8988T (cell line): ENCODE data around the gene CPNE7.
"Not testable (repeated sequence)": the region's sequence is repeated elsewhere in the genome, so short reads cannot be mapped to it uniquely, and the experiment has no call there.

Experiments used
- DNase-seq: peaks from one replicate; pipeline ENCODE4 v3.0.0; 2011

CPNE7 gene

DNA sequence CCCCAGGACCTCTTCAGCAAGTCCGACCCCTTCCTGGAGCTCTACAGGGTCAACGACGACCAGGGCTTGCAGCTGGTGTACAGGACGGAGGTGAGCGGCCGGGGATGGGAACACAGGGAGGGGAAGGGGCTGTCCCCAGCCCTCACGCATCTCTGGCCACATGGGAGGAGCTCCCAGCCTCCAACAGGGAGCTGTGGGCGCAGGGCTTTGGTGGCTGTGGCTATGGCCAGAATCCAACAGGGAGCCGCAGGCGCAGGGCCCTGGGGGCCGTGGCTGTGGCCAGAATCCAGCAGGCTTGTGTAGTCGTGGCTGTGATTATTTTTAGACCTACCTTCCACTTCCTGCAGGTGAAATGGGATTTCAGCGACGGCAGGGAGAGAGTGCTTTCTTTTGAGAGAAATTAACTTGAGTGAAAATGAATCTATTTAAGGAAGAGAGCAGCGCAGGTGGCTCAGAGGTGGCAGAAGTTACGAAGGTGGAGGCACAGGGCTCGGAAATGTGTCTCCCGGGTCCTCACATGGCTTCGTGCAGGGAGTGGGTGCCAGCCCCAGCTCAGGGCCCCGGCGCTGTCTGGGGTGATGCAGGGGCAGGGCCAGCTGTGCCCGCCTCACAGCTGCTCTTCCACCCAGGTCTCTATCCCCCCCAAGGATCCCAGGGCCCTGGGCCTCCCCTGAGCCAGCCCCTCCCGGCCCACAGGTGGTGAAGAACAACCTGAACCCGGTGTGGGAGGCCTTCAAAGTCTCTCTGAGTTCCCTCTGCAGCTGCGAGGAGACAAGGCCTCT lies 9.4 kb downstream of the CPNE7 start:
- DNase-seq, result no peak

DNA sequence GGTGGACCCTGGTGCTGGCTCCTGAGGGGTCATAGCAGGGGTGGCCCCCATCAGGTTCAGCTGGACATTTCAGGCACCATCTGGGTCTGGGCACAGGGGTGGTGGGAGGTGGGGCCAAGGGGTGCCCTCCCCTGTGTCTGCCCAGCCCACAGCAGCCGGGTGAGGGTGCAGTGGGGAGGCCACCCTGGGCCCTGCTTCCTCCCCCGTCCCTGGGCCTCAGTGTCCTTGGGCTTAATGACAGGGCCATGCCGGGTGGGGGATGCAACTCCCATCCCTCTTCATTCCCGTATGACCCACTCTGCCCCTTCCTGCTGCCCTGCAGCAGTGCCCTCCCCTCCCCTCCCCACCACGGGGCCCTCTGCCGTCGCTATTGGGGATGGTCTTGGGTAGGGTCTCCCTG lies 10.7 kb downstream of the CPNE7 start:
- no peak for DNase-seq

DNA sequence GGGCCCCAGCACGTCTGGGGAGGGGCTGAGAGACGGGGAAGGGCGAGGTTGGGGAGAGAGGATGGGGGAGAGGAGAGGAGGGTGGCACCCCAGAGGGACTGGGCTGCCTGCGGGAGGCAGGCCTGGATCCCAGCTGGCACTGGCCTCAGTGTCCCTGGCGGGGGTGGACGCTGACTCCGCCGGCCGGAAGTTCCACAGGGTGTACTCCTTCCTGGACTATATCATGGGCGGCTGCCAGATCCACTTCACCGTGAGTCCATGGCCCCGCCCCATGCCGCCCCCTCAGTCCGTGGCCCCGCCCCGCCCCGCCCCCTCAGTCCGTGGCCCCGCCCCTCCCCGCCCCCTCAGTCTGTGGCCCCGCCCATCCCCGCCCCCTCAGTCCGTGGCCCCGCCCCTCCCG lies 11.3 kb downstream of the CPNE7 start:
- DNase-seq, result no peak

DNA sequence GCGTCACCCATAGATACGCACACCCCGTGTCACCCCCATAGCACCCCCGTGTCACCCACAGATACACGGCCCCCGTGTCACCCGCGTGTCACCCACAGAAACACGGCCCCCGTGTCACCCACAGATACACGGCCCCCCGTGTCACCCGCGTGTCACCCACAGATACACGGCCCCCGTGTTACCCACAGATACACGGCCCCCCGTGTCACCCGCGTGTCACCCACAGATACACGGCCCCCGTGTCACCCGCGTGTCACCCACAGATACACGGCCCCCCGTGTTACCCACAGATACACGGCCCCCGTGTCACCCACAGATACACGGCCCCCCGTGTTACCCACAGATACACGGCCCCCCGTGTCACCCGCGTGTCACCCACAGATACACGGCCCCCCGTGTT lies 12.1 kb downstream of the CPNE7 start:
- DNase-seq, result not testable (repeated sequence)

DNA sequence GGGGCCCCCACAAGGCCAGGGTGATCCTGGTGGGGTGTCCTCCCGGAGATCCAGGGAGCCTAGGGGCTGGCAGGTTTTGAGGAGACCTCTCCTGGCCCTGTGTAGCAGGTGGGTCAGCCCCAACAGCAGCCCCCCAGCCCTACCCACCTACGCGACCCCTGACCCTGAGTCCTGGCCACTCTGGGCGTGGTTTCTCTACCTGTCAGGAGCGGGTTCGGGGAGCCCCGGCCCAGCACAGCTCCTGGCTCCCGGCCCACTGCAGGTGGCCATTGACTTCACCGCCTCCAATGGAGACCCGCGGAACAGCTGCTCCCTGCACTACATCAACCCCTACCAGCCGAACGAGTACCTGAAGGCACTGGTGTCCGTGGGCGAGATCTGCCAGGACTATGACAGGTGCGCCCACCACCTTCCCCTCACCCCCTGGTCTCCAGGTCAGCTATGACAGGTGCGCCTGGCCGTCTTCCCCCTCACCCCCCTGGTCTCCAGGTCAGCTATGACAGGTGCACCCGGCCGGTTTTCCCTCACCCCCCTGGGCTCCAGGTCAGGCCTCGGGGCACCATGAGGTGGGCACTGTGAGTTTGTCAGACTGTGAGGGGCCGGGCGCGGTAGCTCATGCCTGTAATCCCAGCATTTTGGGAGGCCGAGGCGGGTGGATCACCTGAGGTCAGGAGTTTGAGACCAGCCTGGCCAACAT lies 13.0 kb downstream of the CPNE7 start:
- no peak for DNase-seq

DNA sequence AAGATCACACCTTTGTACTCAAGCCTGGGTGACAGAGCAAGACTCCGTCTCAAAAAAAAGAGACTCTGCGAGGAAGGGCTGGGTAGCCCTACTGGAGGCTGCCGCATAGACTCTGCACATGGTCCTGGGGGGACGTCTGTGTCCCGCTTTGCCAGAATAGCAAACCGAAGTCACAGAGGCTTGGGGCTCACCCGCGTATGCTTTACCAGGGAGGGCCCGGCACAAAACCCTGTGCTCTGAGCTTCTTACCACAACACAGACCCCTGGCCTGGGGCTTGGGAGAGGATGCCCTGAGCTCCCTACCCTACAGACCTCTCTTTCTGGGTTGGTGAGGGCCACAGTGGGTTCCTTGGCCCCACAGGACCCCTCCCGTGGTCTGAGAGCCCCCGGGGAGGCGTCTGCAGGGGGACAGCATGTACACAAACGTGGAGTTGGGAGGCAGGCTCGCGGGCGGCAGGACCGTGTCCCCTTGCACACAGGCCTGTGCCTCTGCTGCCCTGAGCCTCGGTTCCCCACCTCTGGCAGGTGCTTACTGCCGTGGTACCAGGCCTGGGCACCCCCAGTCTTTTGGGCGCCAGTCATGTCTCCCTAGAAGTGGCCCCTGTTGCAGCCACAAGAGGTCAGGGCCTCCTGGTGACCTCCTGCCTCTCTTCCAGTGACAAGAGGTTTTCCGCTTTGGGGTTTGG lies 13.8 kb downstream of the CPNE7 start:
- no peak for DNase-seq

DNA sequence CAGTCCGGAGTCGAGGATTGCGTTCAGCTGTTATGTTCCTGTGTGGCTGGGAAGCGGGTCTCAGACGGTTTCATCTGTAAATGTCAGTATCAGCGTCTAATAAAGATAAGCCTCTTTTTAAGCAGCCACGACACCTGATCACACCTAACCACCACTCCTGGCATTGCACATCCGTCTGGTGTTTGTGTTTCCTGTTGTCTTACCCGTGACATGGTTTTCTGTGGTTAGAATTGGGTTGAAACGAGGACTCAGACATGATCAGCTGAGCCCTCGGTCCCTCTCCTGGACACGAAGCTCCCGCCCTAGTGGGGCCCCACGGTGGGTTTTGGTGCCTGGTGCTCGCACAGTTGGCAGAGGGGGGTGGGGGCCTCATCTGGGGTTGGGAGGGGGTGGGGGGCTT lies 18.3 kb downstream of the CPNE7 start:
- DNase-seq, result no peak

DNA sequence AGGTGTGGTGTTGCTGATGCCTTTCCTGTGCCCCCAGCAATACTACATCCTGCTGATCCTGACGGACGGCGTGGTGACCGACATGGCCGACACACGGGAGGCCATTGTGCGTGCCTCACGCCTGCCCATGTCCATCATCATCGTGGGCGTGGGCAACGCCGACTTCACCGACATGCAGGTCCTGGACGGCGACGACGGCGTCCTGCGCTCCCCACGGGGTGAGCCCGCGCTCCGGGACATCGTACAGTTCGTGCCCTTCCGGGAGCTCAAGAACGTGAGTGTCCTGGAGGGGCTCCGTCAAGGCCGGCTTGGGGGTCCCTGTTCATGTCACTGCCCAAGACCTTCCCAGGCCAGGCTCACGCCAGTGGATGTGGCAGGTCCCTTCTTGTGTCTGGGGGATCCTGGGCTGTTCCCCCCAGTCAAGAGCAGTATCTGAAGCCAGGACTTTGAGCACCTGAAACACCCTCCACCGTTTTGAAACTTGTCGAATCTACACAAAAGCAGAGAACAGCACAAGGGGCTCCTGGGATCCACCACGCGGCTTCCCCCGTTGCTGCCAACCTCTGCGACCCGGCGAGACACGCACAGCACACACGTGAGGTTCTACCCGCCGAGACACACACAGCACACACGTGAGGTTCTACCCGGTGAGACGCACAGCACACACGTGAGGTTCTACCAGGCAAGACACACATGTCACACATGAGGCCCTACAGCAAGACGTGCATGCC lies 19.9 kb downstream of the CPNE7 start:
- no peak for DNase-seq

DNA sequence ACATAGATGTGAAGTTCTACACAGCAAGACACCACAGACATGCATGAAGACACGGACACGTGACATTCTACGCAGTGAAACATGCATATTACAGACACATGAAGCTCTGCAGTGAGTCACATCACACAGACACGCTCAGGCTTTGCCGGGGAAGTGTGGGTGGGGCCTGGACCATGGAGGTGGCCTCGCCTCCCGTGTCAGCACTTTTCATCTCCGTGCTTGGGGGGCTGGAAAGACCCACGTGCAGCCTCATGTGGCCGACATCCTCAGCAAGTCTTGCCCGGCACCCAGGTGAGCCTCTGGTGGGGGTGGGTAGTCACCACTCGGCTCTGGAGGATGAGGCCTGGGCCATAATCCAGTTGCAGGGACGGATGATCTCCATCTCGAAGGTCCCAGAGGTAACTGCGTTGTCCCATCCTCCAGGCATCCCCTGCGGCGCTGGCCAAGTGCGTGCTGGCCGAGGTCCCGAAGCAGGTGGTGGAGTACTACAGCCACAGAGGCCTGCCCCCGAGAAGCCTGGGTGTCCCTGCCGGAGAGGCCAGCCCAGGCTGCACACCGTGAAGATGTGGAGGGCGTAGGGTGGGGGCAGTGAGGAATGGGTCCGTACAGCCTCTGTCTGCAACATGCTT lies 20.6 kb downstream of the CPNE7 start:
- DNase-seq, result no peak

DNA sequence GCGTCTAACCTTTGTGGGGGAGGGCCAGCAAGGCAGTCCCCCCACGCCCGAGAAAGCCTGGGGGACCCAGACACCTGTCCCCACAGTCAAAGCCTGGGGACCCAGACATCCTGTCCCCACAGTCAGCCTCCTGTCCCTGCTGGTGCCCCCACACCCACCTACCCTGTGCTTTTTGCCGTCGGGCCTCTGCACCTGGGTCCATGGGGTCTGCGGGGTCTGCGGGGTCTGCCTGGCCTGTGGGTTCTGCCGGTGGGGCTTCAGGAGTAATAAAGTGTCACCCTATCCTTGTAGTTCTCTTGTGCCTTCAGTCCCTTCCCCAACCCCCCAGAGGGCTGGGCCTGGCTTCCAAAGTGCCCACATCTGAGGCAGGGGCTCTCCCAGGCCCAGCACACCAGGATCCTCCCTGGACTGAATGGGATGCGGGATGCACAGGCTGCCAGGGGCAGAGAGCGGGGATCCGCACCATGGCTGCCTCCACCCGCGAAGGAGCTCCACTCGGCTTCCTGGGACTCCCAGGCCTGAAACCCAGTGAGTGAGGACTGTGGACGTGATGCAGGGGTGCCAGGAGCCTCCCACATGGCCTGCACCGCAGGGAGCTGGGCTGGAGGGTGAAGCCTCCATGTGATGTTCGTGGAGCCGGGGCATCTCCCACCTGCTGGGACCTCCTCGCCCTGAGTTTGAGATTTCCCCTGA lies 21.5 kb downstream of the CPNE7 start:
- no peak for DNase-seq

DNA sequence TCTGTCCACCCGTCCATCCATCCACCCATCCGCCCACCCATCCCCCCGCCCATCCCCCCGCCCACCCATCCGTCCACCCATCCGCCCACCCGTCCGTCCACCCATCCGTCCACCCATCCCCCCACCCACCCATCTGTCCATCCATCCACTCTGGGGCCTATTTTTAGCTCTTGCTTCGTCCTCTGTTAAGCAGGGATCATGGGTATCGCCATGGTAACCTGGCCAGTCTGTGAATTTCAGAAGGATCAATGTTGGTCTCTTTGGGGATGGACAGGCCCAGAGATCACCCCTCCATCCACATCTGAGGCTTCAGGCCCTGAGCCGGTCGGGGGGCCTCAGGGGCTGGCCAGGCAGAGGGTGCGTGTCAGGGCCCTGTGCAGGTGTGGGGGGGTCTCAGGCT lies 22.6 kb downstream of the CPNE7 start:
- DNase-seq, result no peak

DNA sequence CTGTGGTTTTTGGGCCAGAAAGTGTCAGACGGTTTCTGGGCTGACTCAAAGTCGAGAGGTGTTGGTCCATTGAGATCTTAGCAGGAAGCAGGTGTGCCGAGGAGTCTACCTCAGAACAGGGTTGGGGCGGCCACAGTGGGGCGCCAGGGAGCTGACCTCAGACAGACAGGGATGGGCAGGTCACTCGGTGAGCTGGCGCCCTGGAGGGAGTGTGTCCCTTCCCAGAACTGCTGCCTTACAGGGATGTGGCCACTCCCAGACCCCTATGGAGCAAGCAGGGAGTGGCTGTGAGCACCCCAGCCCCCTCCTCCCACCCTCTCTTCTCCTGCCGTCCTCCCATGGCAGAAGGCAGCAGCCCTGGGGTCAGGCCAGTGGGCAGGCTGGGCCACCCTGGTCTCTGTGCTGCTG lies 23.9 kb downstream of the CPNE7 start:
- DNase-seq, result no peak

DNA sequence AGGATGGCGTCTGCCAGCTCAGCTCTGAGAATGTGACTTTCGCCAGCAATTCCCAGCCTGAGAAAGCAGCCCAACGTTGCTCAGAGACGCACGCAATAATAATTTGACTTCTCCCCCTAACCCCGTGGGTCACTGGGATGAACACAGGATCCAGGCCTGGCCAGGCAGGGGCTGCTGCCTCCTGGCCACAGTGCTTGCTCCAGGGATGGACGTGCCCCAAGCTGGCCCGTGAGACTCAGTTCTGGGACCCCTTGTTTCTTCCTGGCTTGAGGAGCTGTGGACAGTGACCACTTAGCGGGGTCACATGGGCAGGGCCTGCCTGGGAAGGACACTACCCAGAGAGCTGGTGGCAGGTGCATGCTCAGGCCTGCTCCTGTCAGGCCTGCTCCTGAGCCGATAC lies 24.3 kb downstream of the CPNE7 start:
- DNase-seq, result no peak

DNA sequence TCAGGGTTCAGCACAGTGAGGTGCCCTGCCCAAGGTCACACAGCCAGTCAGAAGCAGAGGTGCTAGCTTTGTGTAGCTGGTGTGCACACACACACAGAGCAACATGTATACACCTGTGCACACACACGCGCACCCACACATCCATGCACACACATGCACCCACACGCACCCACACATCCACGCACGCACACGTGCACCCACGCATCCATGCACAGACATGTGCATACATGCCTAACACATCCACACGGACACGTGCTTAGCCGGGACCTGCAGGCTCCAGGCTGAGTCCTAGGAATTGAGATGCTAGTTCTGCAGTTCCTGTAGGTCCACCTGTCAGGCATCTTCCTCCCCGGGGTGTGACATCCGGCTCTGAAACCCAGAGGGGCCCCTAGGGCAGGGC lies 24.9 kb downstream of the CPNE7 start:
- DNase-seq, result no peak

DNA sequence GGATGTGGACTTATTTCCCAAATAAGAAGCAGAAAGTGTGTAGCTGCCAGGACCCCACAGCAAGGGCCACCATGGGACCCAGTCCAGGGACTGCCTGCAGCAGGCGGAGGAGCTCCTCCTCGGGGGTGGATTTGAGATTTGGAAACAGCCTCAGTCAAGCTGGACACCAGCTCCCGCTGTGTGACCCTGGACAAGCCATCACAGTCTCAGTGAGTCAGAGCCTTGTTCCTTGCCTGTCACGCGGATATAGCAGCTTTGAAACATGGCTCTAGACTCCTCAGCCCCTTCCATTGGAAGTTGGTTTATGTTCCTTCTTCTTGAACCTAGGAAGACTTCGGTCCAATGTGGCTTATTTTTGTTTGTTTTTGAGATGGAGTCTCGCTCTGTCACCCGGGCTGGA lies 25.4 kb downstream of the CPNE7 start:
- DNase-seq, result no peak

DNA sequence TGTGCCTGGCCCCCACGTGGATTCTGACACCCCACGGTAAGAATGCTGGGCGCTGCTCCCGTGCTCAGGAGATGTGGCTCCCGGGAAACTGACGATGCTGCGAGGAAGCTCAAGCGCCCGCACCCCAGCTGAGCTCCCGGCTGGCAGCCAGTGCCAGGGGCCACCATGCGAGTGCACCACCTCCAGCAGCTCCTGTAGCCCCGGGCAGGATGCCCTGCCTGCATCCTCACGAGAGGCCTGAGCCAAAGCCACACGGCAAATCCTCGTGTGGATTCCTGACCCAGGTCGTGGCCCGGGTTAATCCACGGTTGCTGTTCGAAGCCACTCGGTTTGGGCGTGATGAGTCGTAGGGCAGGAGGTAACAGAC lies 26.3 kb downstream of the CPNE7 start:
- DNase-seq, result no peak

DNA sequence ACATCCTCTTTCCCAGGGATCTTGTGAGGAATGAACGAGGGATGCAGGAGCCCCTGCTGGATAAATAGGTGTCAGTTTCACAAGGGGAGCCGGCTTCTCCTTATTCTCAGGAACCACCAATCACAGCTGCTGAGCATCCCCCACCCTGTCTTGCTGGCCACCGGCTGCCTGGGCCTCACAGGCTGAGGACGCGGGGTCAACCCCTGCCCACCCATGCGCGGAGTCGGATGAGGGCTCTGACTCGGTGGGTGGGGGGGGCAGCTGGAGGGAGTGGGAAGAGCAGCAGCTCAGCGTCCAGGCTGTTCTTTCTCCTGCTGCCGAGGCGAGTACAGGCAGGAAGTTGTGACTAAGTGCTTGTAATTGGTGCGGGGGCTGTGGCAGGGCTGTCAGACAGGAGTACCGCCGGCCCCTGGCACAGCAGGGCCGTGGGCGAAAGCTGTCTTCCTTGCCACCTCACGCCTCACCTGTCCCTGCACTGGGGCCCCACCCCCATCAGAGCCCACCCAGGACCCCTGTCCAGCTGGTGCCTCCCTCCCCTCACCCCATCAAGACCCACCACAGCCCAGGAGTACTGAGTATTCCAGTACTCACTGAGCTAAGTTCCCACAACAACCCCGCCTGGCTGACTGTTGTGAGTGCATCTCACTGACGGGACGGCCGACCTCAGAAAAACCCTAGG lies 26.9 kb downstream of the CPNE7 start:
- peak; percentile 94 for DNase-seq

DNA sequence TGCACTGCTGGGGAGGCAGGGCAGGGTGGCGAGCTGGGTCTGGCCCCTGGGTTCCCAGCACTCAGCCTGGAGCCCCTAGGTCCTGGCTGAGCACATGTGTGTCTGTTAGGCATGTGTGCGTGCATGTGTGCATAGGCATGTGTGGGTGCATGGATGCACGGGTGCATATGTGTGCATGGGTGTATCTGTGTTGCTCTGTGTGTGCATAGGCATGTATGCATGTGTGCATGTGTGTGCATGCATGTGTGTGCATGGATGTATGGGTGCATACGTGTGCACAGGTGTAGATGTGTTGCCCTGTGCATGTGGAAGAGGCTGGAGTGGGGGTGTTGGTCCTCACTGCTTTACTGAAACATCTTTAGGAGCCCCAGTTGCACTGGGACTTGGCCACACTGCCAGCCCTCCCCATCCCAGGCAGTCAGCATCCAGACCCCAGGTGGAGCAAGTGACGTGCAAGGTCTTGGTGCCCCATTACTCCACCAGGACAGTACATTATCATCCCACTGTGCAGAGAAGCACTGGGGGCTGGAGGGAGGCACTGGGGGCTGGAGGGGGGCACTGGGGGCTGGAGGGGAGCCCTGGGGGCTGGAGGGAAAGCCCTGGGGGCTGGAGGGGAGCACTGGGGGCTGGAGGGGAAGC lies 27.5 kb downstream of the CPNE7 start:
- no peak for DNase-seq

DNA sequence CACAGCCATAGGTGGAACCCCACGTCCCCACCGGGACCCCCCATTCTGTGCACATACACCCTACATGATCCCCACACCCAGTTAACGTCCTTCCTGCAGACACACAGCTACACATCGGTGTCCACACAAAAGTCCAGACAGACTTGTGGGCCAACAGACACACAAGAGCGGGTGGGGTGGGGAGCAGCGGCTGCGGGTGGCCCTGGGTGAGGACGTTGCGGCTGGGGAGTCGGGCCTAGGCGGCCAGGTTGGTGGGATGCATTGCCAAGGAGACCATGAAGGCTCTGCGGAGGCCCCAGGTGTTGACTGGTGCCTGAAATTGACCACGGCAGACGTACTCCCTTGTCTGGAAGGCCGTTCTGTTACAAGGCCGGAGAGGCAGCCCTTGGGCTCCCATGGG lies 29.2 kb downstream of the CPNE7 start:
- DNase-seq, result no peak

DNA sequence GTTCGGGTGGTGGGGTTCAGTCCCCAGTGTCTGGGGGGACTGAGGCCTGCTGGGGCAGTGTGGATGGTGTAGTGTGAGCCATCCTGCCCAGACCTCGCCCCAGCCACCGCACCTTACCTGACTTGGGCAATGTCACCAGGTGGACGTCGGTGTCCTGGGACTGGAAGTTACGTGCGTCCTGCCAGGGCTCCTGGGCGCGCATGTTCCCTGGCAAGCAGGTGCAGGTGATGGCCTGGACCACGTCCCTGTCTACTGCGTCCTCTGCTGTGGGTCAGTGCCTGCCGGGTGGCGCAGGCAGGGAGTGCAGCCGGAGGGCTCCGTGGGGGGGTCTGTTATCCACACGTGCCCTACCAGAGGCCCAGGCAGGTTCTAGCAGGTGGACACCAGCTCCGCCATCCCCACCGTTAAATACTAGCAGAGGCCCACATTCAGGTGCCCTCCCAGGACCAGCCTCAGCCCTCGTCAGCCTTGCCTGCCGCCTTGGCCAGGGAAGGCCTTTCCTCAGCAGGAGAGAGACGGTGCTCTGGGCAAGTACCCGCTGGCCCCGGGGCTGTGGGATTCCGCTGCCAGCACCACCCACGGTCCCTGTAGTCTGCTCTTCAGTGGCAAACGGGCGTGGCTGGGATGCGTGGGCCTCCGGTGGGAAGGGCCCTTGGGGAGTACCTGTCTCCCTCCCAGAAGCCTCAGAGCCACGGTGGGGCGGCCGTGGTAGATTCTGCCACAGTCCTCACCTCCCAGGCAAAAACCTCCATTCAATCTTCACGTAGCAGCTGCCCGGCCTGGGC lies 29.8 kb downstream of the CPNE7 start:
- no peak for DNase-seq
